ENCODE results near the gene ANP32A.
A peak's percentile ranks its signal among the peaks of the same experiment; 100 is the strongest.
"Not testable (repeated sequence)": the region's sequence is repeated elsewhere in the genome, so short reads cannot be mapped to it uniquely, and the experiment has no call there.

ANP32A gene

GRCh38 chr15:68820295-68821189, at the start of gene ANP32A:
TSS of gene ANP32A (minus strand) at chr15:68820895. CDS start at chr15:68820751, 144 bp downstream.
- peak; percentile 80 to 95 for DNase-seq

GRCh38 chr15:68868296-68868695, 47.6 kb upstream of the ANP32A start:
- DNase-seq: no peak

DNA sequence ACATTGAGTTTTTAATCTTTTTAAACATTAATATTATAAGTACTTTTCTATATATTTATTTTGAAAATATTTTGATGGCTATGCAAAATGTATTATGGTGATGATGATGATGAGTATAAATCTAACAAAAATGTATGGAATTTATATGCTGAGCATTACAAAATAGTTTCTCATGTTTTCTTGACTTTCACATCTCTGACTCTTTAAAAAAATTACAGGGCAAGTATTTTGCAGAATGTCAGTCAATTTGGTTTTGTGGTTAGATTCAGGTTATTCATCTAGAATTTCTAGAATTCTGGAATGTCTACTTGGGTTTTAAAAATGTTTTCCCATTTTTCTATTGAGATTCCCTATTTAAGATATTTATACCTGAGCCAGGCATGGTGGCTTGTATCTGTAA, 41.7 kb upstream of the ANP32A start:
- DNase-seq: no peak

GRCh38 chr15:68858666-68859065, 38.0 kb upstream of the ANP32A start:
- DNase-seq: not testable (repeated sequence)

DNA sequence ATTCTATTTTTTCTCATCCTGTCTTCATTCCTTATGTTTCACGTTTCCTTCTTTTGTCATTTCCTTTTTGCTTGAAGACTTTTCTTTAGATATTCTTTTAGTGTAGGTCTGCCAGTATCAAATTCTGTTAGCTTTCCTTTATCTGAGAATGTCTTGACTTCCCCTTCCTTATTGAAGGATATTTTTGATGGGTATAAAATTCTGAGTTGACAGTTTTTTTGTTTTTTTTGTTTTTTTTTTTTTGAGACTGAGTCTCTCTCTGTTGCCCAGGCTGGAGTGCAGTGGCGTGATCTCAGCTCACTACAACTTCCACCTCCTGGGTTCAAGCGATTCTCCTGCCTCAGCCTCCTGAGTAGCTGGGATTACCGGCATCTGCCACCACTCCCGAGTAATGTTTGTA, 36.7 kb upstream of the ANP32A start:
- not testable (repeated sequence) for DNase-seq

DNA sequence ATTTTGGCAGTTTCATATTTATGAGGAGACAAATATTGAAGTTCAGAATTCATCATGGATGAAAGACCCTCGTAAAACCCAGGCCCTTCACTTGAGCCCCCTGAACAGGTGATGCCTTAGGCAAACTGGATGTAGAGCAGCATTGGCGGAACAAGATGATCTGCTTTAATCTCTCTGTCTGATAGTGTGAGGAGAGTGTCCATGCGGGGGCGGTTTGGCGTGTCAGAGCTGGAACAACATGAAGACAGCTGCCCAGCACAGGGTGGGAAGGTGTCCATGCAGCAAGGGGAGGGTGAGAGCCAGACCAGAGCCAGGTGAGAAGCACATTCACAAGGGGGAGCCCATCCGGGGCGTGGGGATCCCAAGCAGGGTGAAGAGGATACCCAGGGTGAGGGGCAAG, 31.8 kb upstream of the ANP32A start:
- no peak for DNase-seq

GRCh38 chr15:68851971-68852370, 31.3 kb upstream of the ANP32A start:
- DNase-seq: no peak

DNA sequence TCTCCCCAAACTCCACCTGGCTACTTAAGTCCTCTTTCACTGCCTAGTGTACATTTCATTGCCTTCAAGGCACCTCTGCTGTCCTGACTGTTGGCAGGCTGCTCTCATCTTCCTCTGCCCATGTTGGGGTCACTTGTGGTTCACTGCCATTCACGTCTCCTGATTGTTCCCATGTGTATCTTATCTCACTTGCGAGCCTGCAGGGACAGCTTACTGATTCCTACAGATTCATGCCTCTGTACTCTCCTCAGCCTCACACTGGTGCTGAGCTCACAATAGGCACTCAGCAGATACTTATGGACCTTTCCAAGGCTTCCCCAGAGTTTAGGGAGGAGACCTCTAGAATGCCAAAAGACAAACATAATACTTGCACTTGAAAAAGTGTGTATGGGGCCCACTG, 28.8 kb upstream of the ANP32A start:
- no peak for DNase-seq

GRCh38 chr15:68846851-68847439, 26.2 kb upstream of the ANP32A start:
- DNase-seq: no peak

GRCh38 chr15:68844856-68845550, 24.3 kb upstream of the ANP32A start:
- no peak for DNase-seq

- no peak for DNase-seq
Observed at GRCh38 chr15:68843425-68844311, 23.0 kb upstream of the ANP32A start.

GRCh38 chr15:68842958-68843357, 22.3 kb upstream of the ANP32A start:
- no peak for DNase-seq

DNA sequence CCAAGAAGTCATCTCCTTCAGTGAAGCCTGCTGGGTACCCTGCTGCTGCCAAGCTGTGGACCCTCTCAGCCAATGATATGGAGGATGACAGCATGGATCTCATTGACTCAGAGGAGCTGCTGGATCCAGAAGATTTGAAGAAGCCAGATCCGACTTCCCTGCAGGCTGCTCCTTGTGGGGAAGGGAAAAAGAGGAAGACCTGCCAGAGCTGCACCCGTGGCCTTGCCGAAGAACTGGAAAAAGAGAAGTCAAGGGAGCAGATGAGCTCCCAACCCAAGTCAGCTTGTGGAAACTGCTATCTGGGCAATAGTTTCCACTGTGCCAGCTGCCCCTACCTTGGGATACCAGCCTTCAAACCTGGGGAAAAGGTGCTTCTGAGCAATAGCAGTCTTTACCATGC, 13.7 kb upstream of the ANP32A start:
- DNase-seq: no peak

DNA sequence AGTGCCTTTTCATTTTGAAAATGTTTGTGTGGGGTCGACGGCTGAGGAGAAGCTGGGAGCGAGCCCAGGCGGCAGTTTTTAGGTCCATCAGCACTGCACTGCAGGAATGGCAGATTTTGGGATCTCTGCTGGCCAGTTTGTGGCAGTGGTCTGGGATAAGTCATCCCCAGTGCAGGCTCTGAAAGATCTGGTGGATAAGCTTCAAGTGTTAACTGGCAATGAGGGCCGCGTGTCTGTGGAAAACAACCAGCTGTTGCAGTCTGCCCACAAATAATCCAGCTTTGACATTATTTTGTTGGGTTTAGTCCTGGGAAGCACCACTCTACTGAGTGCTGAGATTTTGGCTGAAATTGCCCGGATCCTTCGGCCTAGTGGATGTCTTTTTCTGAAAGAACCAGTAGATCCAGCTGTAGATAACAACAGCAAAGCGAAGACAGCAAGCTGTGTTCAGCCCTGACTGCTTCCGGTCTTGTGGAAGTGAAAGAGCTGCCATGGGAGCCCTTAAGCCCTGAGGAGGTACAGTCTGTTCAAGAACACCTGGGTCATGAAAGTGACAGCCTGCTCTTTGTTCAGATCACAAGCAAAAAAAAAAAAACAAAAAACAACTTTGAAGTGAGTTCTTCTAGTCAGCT, 13.1 kb upstream of the ANP32A start:
- DNase-seq: no peak

DNA sequence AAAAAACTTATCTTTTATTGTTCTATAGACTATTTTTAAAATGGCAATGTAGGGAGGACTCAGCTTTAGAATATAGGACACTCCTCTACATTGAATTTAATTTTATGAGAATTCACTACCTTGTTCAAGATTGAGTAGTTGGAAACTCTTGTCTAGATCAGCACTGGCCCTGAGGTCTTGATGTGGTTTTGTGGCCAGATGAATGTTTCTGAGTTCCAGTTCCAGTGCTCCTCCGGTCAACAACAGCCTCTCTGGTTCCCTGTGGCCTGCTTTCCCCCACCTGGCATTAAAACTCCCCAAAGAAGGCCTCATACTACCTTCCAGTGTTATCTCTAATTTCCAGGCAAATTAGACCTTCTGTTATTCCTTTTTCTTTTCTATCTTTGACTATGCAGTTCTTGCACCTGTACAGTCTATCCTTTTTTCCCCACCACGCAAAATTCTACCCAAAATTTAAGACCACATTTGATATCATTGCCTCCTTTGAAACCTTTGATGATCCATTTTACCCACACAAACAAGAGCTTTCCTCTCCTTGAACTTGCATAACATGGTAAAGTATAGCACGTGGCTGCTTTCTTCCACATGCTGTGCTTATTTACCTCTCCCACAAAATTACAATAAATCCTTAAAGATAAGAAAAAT, 9.6 kb upstream of the ANP32A start:
- DNase-seq: no peak

DNA sequence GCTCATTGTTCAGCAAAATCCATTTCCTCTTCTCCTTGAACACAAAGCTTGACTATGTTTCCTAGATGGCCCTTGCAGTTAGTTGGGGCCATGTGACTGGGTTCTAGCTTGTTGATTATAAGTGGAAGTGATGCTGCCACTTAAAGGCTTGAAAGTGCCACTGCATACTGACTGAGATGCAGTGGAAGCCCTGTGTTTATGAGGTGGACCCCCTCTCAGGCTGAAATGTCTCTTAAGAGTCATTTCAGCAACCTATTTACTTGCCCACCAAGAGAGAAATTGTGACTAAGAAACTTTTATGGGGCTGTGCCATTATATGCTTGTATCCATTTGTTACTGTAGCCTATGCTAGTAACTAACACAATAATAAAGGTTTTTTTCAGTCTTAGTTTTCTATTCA, 8.4 kb upstream of the ANP32A start:
- peak in 1 of 2 experiments; percentile 17 for DNase-seq

DNA sequence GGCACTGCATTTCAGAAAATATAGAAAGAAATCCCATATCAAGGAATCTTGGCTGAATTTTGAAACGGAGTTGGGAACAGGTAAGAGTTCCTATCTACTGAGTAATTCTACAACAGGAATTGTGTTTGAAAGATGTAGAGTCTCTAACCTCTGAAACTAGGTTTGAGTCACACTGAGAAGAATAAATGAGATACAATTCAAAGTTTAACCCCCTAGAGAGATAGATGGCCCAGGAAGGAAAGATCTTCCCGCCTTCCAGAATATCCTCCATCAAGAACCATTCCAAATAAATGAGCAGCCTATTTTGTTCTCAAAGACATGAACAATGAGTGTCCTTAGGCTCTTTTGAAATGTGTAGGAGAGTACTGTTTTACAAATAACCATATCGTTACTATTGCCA, 2.9 kb upstream of the ANP32A start:
- no peak for DNase-seq

GRCh38 chr15:68822818-68823217, 2.1 kb upstream of the ANP32A start:
- DNase-seq: no peak

DNA sequence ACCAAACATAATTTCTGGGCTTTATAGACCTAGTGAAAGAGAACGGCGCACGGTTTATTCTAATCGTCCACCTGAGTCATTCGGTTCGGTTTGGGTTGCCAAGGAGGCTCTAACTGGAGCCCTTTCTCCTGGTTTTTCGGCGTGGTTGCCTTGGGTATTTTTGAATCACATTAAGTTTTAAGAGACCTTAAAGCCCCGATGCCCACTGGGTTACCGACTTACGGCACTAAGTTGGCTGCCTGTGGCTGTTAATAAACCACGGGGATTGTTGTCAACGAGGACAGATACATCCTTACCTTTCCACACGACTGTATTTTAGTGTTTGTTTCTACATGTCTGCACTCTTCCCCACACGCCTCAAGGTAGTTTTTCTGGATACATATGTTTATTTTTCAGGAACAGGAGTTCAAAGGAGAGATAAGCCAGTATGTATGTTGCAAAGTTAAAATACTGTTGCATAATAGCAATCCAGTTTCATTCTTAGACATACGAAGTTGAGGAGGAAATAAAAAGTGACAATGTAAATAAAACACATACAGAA, 1.2 kb upstream of the ANP32A start:
- no peak for DNase-seq

- DNase-seq: no peak
Observed at GRCh38 chr15:68821190-68821840, 620 bp upstream of the ANP32A start.
